GM19463 (cell line): ENCODE data around the gene AQR.
A peak's percentile ranks its signal among the peaks of the same experiment; 100 is the strongest.
"Not testable (repeated sequence)": the region's sequence is repeated elsewhere in the genome, so short reads cannot be mapped to it uniquely, and the experiment has no call there.

Source experiments
- ATAC-seq: cut with Tn5 transposase; IDR thresholded peaks from one replicate; pipeline ENCODE4 v1.9.1; 2021; ENCODE audit warnings: mild to moderate bottlenecking, moderate library complexity; ENCODE audit not compliant: unreplicated experiment

The AQR gene

GRCh38 chr15:34969340-34970097 lies at the start of gene AQR:
TSS of gene AQR (minus strand) at chr15:34969742. CDS start at chr15:34969613, 129 bp downstream.
- peak; percentile 98 for ATAC-seq

DNA sequence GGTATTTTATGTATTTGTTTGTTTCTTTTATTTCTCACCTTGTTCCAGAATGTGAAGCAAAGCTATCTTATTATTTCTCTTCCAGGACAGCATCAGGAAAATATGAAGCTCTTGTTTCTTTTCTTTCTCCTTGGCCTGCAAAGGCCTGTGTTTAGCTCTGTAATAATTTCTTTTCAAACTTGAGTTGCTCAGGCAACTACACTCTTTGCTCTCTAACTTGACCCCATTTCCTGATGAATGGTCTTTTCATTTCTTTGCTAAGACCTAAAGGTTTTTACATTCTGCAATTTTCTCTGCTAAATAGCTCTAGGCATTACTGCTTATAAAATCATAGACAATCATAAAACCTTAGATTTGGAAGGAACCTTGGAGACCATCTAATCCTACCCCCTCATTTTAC lies 44.7 kb upstream of the AQR start:
- ATAC-seq, result no peak

GRCh38 chr15:35013370-35013769 lies 43.8 kb upstream of the AQR start:
- ATAC-seq, result no peak

DNA sequence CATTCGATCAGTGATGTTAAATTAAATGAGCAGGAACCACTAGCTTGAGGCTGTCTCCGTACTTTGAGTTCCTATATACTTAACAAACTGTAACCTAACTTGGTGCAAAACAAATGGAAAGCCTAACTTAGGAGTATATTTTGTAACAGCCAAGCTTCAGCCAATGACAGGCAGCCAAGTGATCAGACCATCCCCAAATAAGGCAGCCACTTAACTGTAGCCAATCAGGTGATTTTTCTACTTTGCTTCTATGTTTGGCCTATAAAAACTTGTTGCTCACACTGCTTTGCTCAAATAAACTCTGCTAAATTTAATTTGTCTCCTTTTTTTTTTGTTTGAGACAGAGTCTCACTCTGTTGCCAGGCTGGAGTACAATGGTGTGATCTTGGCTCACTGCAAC lies 37.9 kb upstream of the AQR start:
- no peak for ATAC-seq

DNA sequence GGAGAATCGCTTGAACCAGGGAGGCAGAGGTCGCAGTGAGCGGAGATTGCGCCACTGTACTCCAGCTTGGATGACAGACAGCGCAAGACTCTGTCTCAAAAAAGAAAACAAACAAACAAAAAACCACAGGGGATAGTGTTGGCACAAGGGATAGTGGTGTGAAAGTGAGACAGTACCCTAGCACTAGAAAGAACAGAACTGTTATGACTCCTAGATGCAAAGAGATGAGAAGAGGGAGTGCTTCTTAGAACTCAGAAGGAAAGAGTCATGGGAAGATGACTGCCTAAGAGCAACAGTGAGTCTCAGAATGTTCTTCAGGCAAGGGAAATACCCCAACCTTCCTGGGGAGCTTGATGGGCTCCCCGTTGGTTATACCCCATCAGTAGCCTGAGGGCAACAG lies 36.4 kb upstream of the AQR start:
- no peak for ATAC-seq

DNA sequence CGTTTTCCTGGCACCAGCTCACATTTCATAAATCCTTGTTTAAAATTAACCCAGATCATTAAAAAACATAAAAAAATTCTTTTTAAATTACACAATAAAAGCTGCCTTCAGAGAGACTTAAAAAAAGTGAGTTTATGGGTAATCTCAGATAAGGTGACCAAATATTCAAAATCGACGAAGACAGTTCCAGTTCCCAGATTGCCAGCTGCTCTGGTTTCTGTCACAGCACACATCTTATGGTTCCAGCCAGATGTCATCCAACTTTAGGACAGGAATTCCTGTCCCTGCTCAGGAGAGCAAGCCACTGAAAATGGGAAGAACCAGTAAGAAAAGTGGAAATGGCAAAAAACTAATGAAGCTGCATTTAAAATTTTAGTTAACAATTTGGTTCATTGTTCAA lies 34.4 kb upstream of the AQR start:
- no peak for ATAC-seq

GRCh38 chr15:35000511-35000910 lies 31.0 kb upstream of the AQR start:
- no peak for ATAC-seq

DNA sequence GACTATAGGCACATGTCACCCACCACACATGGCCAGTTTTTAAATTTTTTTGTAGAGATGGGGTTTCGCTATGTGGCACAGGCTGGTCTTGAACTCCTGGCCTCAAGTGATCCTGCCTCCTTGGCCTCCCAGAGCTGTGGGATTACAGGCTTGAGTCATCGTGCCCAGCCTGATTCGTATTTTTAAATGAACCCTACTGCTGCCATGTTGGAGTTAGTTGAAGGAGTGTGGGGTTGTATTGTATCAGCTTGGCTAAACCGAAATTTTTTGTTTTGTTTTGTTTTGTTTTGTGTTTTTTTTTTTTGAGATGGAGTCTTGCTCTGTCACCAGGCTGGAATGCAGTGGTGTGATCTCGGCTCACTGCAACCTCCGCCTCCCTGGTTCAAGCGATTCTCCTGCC lies 30.4 kb upstream of the AQR start:
- ATAC-seq, result no peak

DNA sequence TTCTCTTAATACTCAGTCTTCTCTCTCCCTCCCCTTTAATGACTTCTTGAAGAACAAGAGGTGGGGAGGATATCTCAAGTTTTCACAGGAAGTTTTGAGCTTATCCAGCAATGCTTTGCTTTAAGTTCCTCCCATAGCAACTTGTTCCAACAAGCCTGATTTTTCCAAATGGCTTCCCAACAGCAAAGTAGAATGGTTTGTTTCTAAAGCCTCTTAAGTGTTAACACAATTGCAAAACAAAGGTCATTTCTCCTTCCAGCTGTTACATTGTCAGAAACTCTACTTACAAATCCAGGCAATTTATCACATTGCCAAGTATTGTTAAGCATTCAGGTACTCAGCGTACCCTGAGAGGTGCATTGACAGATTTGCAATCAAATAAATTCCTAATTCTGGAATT lies 25.4 kb upstream of the AQR start:
- ATAC-seq, result no peak

DNA sequence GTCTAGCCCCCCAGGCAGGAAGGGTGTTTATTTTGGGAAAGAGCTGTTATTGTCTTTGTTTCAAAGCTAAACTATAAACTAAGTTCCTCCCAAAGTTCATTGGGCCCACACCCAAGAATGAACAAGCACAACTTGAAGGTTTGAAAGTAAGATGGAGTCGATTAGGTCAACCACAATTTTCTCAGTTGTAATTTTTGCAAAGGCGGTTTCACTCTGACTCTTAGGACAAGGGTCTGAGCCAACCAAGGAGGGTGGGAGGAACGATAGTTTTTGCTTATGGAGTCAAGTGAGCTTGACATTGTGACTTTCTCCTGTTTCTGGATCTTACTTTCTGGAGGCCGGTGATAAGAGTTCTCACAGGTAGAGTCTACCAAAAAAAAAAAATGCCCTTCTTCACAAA lies 24.3 kb upstream of the AQR start:
- peak; percentile 95 for ATAC-seq

DNA sequence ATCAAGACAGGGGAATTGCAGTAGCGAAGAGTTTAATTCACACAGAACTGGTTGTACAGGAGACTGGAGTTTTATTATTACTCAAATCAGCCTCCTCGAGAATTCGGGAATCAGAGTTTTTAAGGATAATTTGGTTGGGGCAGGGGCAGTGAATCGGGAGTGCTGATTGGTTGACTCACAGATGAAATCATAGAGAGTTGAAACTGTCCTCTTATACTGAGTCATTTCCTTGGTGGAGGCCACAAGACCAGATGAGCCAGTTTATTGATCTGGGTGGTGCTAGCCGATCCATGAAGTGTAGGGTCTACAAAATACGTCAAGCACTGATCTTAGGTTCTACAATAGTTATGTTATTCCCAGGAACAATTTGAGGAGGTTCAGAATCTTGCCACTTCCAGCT lies 23.9 kb upstream of the AQR start:
- peak; percentile 31 for ATAC-seq

DNA sequence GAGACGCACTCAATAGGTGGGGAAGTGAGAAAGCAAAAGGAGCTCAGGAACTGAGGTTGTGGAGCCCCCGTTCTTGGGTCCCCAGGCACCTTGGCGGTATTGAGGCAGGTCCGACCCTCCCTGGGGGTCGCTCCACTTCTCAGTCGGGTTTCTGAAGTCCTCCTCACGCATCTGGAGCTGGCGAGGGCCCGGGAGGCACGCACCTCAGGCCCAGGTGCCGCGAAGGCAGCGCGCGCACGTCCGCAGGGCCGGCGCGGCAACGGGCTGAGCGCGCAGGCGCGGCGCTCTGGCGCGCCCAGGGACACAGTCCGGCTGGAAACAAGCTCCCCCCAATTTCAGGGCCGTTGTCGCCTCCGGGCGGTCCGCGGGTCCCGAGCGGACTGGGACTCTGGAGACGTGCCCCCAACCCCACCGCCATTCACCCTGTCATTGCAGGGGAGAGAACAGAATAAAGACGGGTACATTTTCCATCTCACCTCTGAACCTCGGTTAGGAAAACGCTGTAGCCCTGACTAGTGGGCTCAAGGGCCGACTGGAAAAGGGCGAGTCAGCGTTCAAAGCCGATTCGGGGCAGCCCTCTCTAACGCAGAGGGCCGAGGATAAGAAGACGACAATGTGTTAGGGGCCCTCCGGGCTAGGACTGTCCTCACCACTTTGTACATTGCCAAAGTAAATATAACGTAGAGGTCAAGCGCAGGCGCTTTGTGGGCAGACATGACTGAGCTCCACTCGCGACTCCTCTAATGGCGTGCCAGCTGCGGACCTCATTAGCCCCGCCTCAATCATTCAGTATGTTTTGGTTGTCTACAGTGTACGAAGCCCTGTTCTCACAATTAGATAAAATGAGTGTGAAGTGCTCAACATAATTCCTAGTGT lies 18.7 kb upstream of the AQR start, which contains the start of gene ZNF770:
Gene ZNF770 (minus strand): TSS at position 261 of the 876 bp plus-strand sequence. CDS start 4,853 bp downstream, outside the sequence.
- ATAC-seq, result peak; percentile 74

DNA sequence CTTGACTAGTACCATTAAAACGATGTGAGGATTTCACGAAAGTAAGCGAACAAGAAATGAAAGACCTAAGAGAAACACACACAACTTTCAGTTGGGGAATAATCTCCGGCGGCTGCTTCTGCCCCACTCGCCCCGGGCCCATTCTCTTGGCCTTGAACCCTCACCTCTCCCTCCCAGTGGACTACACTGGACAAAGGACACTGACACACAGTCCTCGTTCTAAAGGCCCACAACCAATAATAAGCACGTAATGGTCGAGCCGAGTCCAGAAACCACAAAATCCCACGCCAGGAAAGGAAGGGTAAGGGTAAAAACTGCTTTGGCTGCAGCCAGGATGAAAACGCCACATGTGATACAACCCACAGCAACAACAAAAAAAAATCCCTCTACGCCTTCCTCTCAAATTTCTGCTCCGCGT lies 18.1 kb upstream of the AQR start:
- ATAC-seq, result no peak

GRCh38 chr15:34986771-34987480 lies 17.4 kb upstream of the AQR start:
- no peak for ATAC-seq

GRCh38 chr15:34986326-34986725 lies 16.8 kb upstream of the AQR start:
- ATAC-seq, result no peak

GRCh38 chr15:34984889-34985630 lies 15.5 kb upstream of the AQR start:
- no peak for ATAC-seq

DNA sequence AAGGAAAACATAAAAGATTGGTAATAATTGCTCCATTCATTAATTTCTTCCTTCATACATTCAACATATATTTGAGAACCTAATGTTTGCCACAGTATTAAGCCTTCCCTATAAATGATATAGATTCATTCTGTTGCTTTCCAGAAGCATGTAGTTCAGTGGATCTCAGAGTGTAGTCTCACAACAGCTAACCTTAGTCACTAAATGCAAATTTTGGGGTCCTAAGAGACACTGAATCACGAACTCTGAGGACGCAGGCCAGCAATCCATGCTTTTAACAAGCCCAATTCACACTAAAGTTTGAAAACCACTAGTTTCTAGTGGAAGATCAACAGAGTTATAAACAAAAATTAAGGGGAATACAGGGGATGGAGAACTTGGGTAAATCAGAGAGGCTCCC lies 7.2 kb upstream of the AQR start:
- ATAC-seq, result peak; percentile 60

- ATAC-seq, result no peak
Observed at GRCh38 chr15:34976073-34976472, 6.5 kb upstream of the AQR start.

GRCh38 chr15:34973512-34973911 lies 4.0 kb upstream of the AQR start:
- ATAC-seq, result no peak

GRCh38 chr15:34970098-34970643 lies 629 bp upstream of the AQR start:
- not testable (repeated sequence) for ATAC-seq
